Neural progenitor cell (in vitro differentiated cells): ENCODE results near the gene AMELX.

Experiments
- CTCF ChIP-seq: fragments of 200-600 bp; sonication (generic); IDR thresholded peaks from 2 replicates; pipeline ENCODE4 v1.5.1; 2017; ENCODE audit warnings: antibody characterized with exemption, mild to moderate bottlenecking
- EZH2 ChIP-seq: fragments of 200-600 bp; sonication (generic); IDR thresholded peaks from 2 replicates; pipeline ENCODE4 v1.6.1; 2017; ENCODE audit warnings: antibody characterized with exemption, mild to moderate bottlenecking, moderate library complexity
- EZH2phosphoT487 ChIP-seq: fragments of 200-600 bp; sonication (generic); IDR thresholded peaks from 2 replicates; pipeline ENCODE4 v1.6.1; 2017; ENCODE audit warnings: antibody characterized with exemption

DNA sequence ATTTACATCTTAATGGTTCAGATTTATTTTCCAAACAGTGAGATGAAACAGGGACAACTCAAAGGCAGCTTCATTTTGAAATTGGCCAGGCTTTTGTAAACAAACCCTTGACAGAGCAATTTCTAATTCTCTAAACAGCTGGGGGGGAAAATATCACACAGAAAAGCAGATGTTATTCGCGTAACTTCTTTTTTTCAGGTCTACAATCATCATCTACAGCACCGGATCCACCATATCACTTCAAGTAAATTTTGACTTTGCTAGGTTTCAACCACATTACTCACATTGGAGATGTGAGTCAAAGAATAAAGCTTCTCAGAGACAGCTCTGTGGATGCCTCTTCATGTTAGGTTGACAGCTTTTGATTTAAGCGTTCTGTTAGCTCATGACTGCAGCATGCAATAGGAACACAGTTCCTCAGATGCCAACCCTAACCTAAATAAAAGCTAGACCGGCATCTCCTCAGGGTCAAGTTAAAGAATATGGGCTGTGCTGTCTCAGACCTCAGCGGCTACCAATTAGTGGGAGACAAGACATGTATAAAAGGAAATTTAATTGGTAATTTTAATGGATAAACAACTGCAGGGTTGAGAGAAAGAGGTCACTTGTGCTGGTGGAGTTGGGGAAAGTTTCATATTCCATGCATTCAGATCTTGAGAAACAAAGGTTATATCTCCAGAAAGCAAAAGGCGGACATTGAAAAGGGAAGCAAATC lies 26.8 kb downstream of the AMELX start:
- TF ChIP-seq CTCF (no peak), EZH2 (no peak), EZH2phosphoT487 (no peak)
